Activated CD4-positive, alpha-beta T cell treated with anti-CD3 and anti-CD28 coated beads, Interleukin-2, amount 10 ng/mL, durations not matched to agents 7 days and 5 days (primary cell): ENCODE results near the gene CCT3. TPM values are rescaled to one million over a fixed set of nuclear protein-coding genes. Genes with fewer than 3 reads are reported as not detected.
A peak's percentile ranks its signal among the peaks of the same experiment; 100 is the strongest.

Experiments
- CTCF ChIA-PET: fragments of 350-600 bp; sonication (Branson Sonifier 250); formaldehyde crosslinking; loops from one replicate; lab custom pipeline; 2021; ENCODE audit warnings: antibody characterized with exemption; lab: Charles Lee
- POLR2A ChIA-PET: fragments of 350-600 bp; sonication (Branson Sonifier 250); formaldehyde crosslinking; loops from one replicate; lab custom pipeline; 2021; ENCODE audit warnings: antibody characterized with exemption; lab: Charles Lee
- DNase-seq: peaks from one replicate; pipeline ENCODE4 v3.0.0-alpha.2; 2020
- H3K27ac Mint-ChIP-seq: one replicate; pipeline ENCODE4 v1.8.0; 2021; ENCODE audit warnings: mild to moderate bottlenecking, moderate library complexity, mixed read lengths
- H3K27me3 Mint-ChIP-seq: one replicate; pipeline ENCODE4 v1.8.0; 2021; ENCODE audit warnings: mixed read lengths
- H3K36me3 Mint-ChIP-seq: one replicate; pipeline ENCODE4 v1.8.0; 2021; ENCODE audit warnings: low read depth, mixed read lengths
- H3K4me1 Mint-ChIP-seq: one replicate; pipeline ENCODE4 v1.8.0; 2021; ENCODE audit warnings: mixed read lengths
- H3K4me3 Mint-ChIP-seq: one replicate; pipeline ENCODE4 v1.8.0; 2021; ENCODE audit warnings: mild to moderate bottlenecking, moderate library complexity, mixed read lengths
- H3K9me3 Mint-ChIP-seq: one replicate; pipeline ENCODE4 v1.8.0; 2021; ENCODE audit warnings: mixed read lengths
- total RNA-seq, 2 experiments: library from RNA; stranded (reverse); gene quantifications; one replicate each; pipeline ENCODE4 v1.2.3, GENCODE V29; 2021

The CCT3 gene
- total RNA-seq = 100 to 1,000 TPM; 186 to 228 TPM

- ChIA-PET CTCF (interaction anchor here (0.6 to 1.1 kb wide), 4 partner anchors 19 to 110 kb away, joined by 3 to 5 read pairs (median 3); partner anchors contain the start of gene SMG5), POLR2A (no interaction called here)
- Mint-ChIP-seq H3K27me3 (peaks cover 1% of the 10 kb centered on the region), H3K4me3 (peak within 1 kb of the TSS; percentile 96), H3K36me3 (peaks cover 37% of the 10 kb centered on the region), H3K27ac (peak within 1 kb of the TSS; percentile 92), H3K9me3 (no peaks in the 10 kb centered on the region), H3K4me1 (peaks cover 30% of the 10 kb centered on the region)
- DNase-seq = peak; percentile 99
Observed at GRCh38 chr1:156338180-156338976, at the start of gene CCT3, which contains the start of gene TSACC. TSS of gene CCT3 (minus strand) at chr1:156338292. CDS start at chr1:156338184, 108 bp downstream. TSS of gene TSACC (plus strand) at chr1:156338526. CDS start at chr1:156339758, 1,232 bp downstream.

- no peak for DNase-seq
- CTCF ChIA-PET = no interaction called here
- POLR2A ChIA-PET = no interaction called here
- no peaks in the 10 kb centered on the region for H3K36me3 Mint-ChIP-seq
- peaks cover 35% of the 10 kb centered on the region for H3K27me3 Mint-ChIP-seq
- no peak overlapping the region for H3K4me3 Mint-ChIP-seq
- H3K9me3 Mint-ChIP-seq = no peaks in the 10 kb centered on the region
- H3K27ac Mint-ChIP-seq = no peak overlapping the region
- peaks cover 4% of the 10 kb centered on the region for H3K4me1 Mint-ChIP-seq
Observed at GRCh38 chr1:156387870-156388173, 49.7 kb upstream of the CCT3 start.

- Mint-ChIP-seq H3K4me1 (peaks cover 4% of the 10 kb centered on the region), H3K9me3 (no peaks in the 10 kb centered on the region), H3K27ac (no peak overlapping the region), H3K4me3 (no peak overlapping the region), H3K36me3 (no peaks in the 10 kb centered on the region), H3K27me3 (peaks cover 35% of the 10 kb centered on the region)
- ChIA-PET POLR2A (no interaction called here), CTCF (interaction anchor here (0.8 to 4.4 kb wide), 13 partner anchors 13 to 221 kb away, joined by 3 to 85 read pairs (median 9); no protein-coding TSS in a partner anchor)
- DNase-seq = no peak
Observed at GRCh38 chr1:156386949-156387869, 49.1 kb upstream of the CCT3 start.

GRCh38 chr1:156386134-156386901 is 48.2 kb upstream of the CCT3 start:
- DNase-seq = no peak
- Mint-ChIP-seq H3K9me3 (no peaks in the 10 kb centered on the region), H3K27me3 (peaks cover 35% of the 10 kb centered on the region), H3K36me3 (no peaks in the 10 kb centered on the region), H3K4me1 (peaks cover 4% of the 10 kb centered on the region), H3K4me3 (no peak overlapping the region), H3K27ac (no peak overlapping the region)
- CTCF ChIA-PET = interaction anchor here (0.6 to 4.4 kb wide), 59 partner anchors 8 to 342 kb away, joined by 3 to 85 read pairs (median 5); partner anchors contain the start of genes BCAN, HAPLN2, ISG20L2 and METTL25B
- POLR2A ChIA-PET = interaction anchor here (0.6 kb wide), 1 partner anchor 62 kb away, joined by 3 read pairs; no protein-coding TSS in a partner anchor

- Mint-ChIP-seq H3K27ac (no peak overlapping the region), H3K27me3 (peaks cover 35% of the 10 kb centered on the region), H3K4me1 (peaks cover 4% of the 10 kb centered on the region), H3K36me3 (no peaks in the 10 kb centered on the region), H3K4me3 (no peak overlapping the region), H3K9me3 (no peaks in the 10 kb centered on the region)
- ChIA-PET CTCF (interaction anchor here (0.6 to 4.4 kb wide), 61 partner anchors 9 to 343 kb away, joined by 3 to 85 read pairs (median 5); partner anchors contain the start of genes BCAN, HAPLN2, ISG20L2 and METTL25B), POLR2A (interaction anchor here (0.5 to 0.6 kb wide), 3 partner anchors 62 to 223 kb away, joined by 3 read pairs; no protein-coding TSS in a partner anchor)
- peak; percentile 84 for DNase-seq
Observed at GRCh38 chr1:156385534-156386031, 47.5 kb upstream of the CCT3 start.

GRCh38 chr1:156384658-156385057 is 46.6 kb upstream of the CCT3 start:
- no peaks in the 10 kb centered on the region for H3K36me3 Mint-ChIP-seq
- ChIA-PET POLR2A (no interaction called here), CTCF (interaction anchor here (0.6 to 4.4 kb wide), 12 partner anchors 8 to 791 kb away, joined by 3 to 85 read pairs (median 18); no protein-coding TSS in a partner anchor)
- peaks cover 4% of the 10 kb centered on the region for H3K4me1 Mint-ChIP-seq
- no peak overlapping the region for H3K27ac Mint-ChIP-seq
- DNase-seq = no peak
- H3K4me3 Mint-ChIP-seq = no peak overlapping the region
- H3K9me3 Mint-ChIP-seq = no peaks in the 10 kb centered on the region
- peaks cover 29% of the 10 kb centered on the region for H3K27me3 Mint-ChIP-seq

GRCh38 chr1:156384007-156384406 is 45.9 kb upstream of the CCT3 start:
- H3K27ac Mint-ChIP-seq = no peak overlapping the region
- H3K36me3 Mint-ChIP-seq = no peaks in the 10 kb centered on the region
- DNase-seq = no peak
- H3K4me3 Mint-ChIP-seq = no peak overlapping the region
- CTCF ChIA-PET = interaction anchor here (0.6 to 4.4 kb wide), 5 partner anchors 31 to 790 kb away, joined by 7 to 85 read pairs (median 26); no protein-coding TSS in a partner anchor
- H3K27me3 Mint-ChIP-seq = peaks cover 23% of the 10 kb centered on the region
- peaks cover 4% of the 10 kb centered on the region for H3K4me1 Mint-ChIP-seq
- no peaks in the 10 kb centered on the region for H3K9me3 Mint-ChIP-seq
- POLR2A ChIA-PET = no interaction called here

- Mint-ChIP-seq H3K4me3 (no peak overlapping the region), H3K27ac (no peak overlapping the region), H3K27me3 (peaks cover 16% of the 10 kb centered on the region), H3K36me3 (no peaks in the 10 kb centered on the region), H3K4me1 (peaks cover 4% of the 10 kb centered on the region), H3K9me3 (no peaks in the 10 kb centered on the region)
- peak; percentile 63 for DNase-seq
- ChIA-PET CTCF (interaction anchor here (0.6 to 4.4 kb wide), 4 partner anchors 30 to 246 kb away, joined by 4 to 85 read pairs (median 9); no protein-coding TSS in a partner anchor), POLR2A (no interaction called here)
Observed at GRCh38 chr1:156383023-156383422, 44.9 kb upstream of the CCT3 start.

GRCh38 chr1:156382561-156382960 is 44.5 kb upstream of the CCT3 start:
- CTCF ChIA-PET = interaction anchor here (0.6 to 1.3 kb wide), 3 partner anchors 63 to 247 kb away, joined by 4 read pairs; no protein-coding TSS in a partner anchor

GRCh38 chr1:156379420-156380165 is 41.5 kb upstream of the CCT3 start:
- no peak overlapping the region for H3K4me3 Mint-ChIP-seq
- peaks cover 2% of the 10 kb centered on the region for H3K27me3 Mint-ChIP-seq
- H3K36me3 Mint-ChIP-seq = no peaks in the 10 kb centered on the region
- ChIA-PET POLR2A (no interaction called here), CTCF (interaction anchor here (0.9 to 1.4 kb wide), 2 partner anchors 15 to 66 kb away, joined by 3 to 5 read pairs; no protein-coding TSS in a partner anchor)
- no peaks in the 10 kb centered on the region for H3K9me3 Mint-ChIP-seq
- H3K27ac Mint-ChIP-seq = no peak overlapping the region
- no peaks in the 10 kb centered on the region for H3K4me1 Mint-ChIP-seq
- DNase-seq = no peak

More at GRCh38 chr1:156382561-156382960, 44.5 kb upstream of the CCT3 start:
- no peak for DNase-seq
- Mint-ChIP-seq H3K27me3 (peaks cover 11% of the 10 kb centered on the region), H3K27ac (no peak overlapping the region), H3K4me3 (no peak overlapping the region), H3K9me3 (no peaks in the 10 kb centered on the region), H3K36me3 (no peaks in the 10 kb centered on the region), H3K4me1 (peaks cover 4% of the 10 kb centered on the region)
- POLR2A ChIA-PET = no interaction called here

- POLR2A ChIA-PET = no interaction called here
- Mint-ChIP-seq H3K27ac (no peak overlapping the region), H3K36me3 (no peaks in the 10 kb centered on the region), H3K27me3 (peaks cover 9% of the 10 kb centered on the region), H3K4me1 (no peaks in the 10 kb centered on the region), H3K9me3 (no peaks in the 10 kb centered on the region), H3K4me3 (no peak overlapping the region)
- CTCF ChIA-PET = interaction anchor here (0.9 to 1.4 kb wide), 2 partner anchors 14 to 67 kb away, joined by 3 to 5 read pairs; no protein-coding TSS in a partner anchor
- DNase-seq = no peak
Observed at GRCh38 chr1:156378557-156378956, 40.5 kb upstream of the CCT3 start.
